Epithelial cell of proximal tubule (primary cell): ENCODE data around the gene COL26A1. TPM values are rescaled to one million over a fixed set of nuclear protein-coding genes. Genes with fewer than 3 reads are reported as not detected.

Source experiments
- DNase-seq: peaks from one replicate; pipeline ENCODE4 v3.0.0-alpha.2; 2011; ENCODE audit warnings: low read depth
- H3K4me3 ChIP-seq: 2 replicates; pipeline ENCODE4 v1.5.1; 2011; ENCODE audit warnings: low read depth, mild to moderate bottlenecking, low read length
- CTCF ChIP-seq: conservative IDR thresholded peaks from 2 replicates; pipeline ENCODE4 v1.5.1; 2012; ENCODE audit warnings: low read depth, mild to moderate bottlenecking, low read length
- total RNA-seq: library from RNA; depleted of rRNA; stranded (reverse); fragments of >200 nt; gene quantifications from 2 replicates; pipeline ENCODE4 v1.2.3, GENCODE V29; 2015

COL26A1 gene
- total RNA-seq, 1 donor from 2014 or later: not detected

GRCh38 chr7:101546308-101546936 lies 183.7 kb downstream of the COL26A1 start:
- no peak for TF ChIP-seq CTCF
- no peak for DNase-seq
- no peak overlapping the region for H3K4me3 ChIP-seq

GRCh38 chr7:101547022-101547915 lies 184.6 kb downstream of the COL26A1 start:
- no peak overlapping the region for H3K4me3 ChIP-seq
- TF ChIP-seq CTCF: no peak
- no peak for DNase-seq

- no peak overlapping the region for H3K4me3 ChIP-seq
- no peak for DNase-seq
- no peak for TF ChIP-seq CTCF
Measured at GRCh38 chr7:101547916-101548661, 185.4 kb downstream of the COL26A1 start.

GRCh38 chr7:101549734-101550133 lies 187.1 kb downstream of the COL26A1 start:
- TF ChIP-seq CTCF: no peak
- H3K4me3 ChIP-seq: no peak overlapping the region
- DNase-seq: no peak

GRCh38 chr7:101550641-101551541 lies 188.2 kb downstream of the COL26A1 start:
- DNase-seq: no peak

More at GRCh38 chr7:101550641-101551541, 188.2 kb downstream of the COL26A1 start:
- no peak for TF ChIP-seq CTCF
- no peak overlapping the region for H3K4me3 ChIP-seq
